SK-N-SH treated with all-trans-retinoic acid at 6 μM for 48 hours (cell line): ENCODE data around the gene C1QBP.

Experiments used
- ESRRG ChIP-seq: fragments of 250-450 bp; sonication (Bioruptor Pico); IDR thresholded peaks from 2 replicates; pipeline ENCODE4 v1.6.1; 2021; ENCODE audit warnings: mild to moderate bottlenecking
- ZFP3 ChIP-seq: fragments of 250-450 bp; sonication (Bioruptor Pico); IDR thresholded peaks from 2 replicates; pipeline ENCODE4 v1.5.0; 2020; ENCODE audit warnings: mild to moderate bottlenecking, moderate library complexity
- ZNF565 ChIP-seq: fragments of 450-650 bp; formaldehyde crosslinking; conservative IDR thresholded peaks from 2 replicates; pipeline ENCODE4 v1.5.0; 2020; ENCODE audit warnings: low read depth, mild to moderate bottlenecking, moderate library complexity

GRCh38 chr17:5418858-5419355, 20.0 kb downstream of the C1QBP start:
- TF ChIP-seq ZNF565 = no peak
- TF ChIP-seq ESRRG = no peak
- TF ChIP-seq ZFP3 = no peak
